ENCODE results near the gene AURKB. TPM values are rescaled to one million over a fixed set of nuclear protein-coding genes. Genes with fewer than 3 reads are reported as not detected.

Gene AURKB
- total RNA-seq, 1 experiment from 2014 or later = 141 TPM

DNA sequence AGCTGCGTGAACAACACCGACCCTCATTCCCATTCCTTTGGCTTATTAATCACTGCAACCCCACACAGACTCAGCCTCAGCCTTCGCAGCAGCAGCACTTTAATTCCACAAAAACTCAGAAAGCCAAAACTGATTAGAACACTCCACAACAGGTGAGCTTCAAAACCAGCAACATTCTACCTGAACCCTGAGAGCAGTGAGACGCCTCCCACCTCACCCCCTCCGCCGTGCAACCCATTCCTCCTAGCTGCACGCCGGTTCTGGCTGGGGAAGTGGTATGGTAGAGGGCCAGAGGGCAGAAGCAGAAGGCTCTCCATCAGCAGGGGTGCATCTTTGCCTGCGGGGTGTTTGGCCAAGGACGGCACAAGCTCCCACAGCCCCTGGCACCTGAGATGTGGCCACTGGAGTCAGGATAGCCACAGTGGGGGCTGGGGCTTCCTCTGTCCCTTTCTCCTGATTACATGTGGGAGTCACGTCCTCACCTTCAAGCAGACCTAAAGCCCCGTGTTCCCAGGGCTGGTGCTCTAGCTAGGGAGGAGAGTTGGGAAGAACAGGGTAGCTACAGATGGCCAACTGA lies 22.0 kb downstream of the AURKB start (continued):
- TF ChIP-seq POLR2AphosphoS5 (IDR thresholded peaks at IDR 0.05; ENCODE audit: low read depth, low read length) (no peak), EZH2phosphoT487 (IDR thresholded peaks at IDR 0.05; ENCODE audit: borderline replicate concordance) (no peak), YY1 (IDR thresholded peaks at IDR 0.05; ENCODE audit: extremely low read depth, insufficient replicate concordance, low read depth, low read length) (no peak), ELF1 (IDR thresholded peaks at IDR 0.05; ENCODE audit: borderline replicate concordance, low read depth) (no peak), RAD21 (IDR thresholded peaks at IDR 0.05; ENCODE audit: low read depth) (no peak), ZNF274 (IDR thresholded peaks at IDR 0.05; ENCODE audit: low read depth, low read length) (no peak), EZH2 (IDR thresholded peaks at IDR 0.05) (no peak), SP1 (IDR thresholded peaks at IDR 0.05; ENCODE audit: low read depth) (no peak)

DNA sequence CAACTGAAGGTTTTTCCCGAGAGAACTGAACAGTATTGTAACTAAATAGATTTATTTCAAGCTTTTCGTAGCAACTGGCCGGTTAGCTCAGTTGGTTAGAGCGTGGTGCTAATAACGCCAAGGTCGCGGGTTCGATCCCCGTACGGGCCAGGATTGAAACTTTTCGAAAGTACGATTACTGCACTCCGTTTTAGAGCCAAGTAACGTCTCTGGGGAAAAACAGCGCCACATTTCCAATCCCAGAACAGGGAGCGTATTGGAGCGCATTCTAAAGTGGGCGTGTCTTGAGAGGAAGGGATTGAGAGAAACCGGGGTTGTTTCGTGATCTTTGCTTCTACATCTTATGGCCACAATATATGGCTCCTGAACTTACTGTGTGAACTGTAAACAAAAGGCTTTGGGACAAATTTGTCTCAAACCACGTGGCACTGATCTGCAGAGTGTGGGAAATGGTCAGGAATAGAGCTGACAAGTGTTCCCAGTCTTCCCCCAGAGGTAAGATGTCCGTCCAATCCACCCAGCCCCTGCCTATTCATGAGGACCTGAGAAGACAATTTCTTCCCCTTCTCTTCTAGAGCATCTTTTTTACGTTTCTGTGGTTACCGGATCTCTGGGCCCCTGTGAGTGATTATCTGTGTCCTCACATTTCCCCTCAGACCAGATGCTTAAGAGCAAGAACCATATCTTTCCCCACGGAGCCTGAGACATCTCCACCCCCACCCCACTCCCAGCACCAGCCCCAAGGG lies 22.7 kb downstream of the AURKB start:
- peak overlapping the region; percentile 87 for H3K9ac ChIP-seq (ENCODE audit: low read length)
- ATAC-seq (peak; percentile 57), DNase-seq (ENCODE audit: low read depth, low spot score) (peak; percentile 99)
- BruUV-seq (replicated peaks) = TSS peak; percentile 100
- no peak overlapping the region for H2AFZ ChIP-seq (ENCODE audit: low read depth, low read length, poor library complexity, severe bottlenecking)
- H3K36me3 ChIP-seq (ENCODE audit: control insufficient read depth in 1 of 2, insufficient read depth in 2 of 2, low read length in 2 of 2) = no peaks in the 10 kb centered on the region
- H3K27me3 ChIP-seq (ENCODE audit: insufficient read depth, low read length) = no peaks in the 10 kb centered on the region
- ChIA-PET POLR2A (interaction anchor here (0.6 to 6.9 kb wide), 9 partner anchors 9 to 66 kb away, joined by 3 to 63 read pairs (median 5); partner anchors contain the start of genes AURKB, CTC1 and PFAS), CTCF (interaction anchor here (1.0 to 1.2 kb wide), 3 partner anchors 24 to 108 kb away, joined by 3 to 4 read pairs (median 4); no protein-coding TSS in a partner anchor), RAD21 (ENCODE audit: low non-redundant PET in 1 of 2, low total read pairs in 2 of 2, uncharacterized antibody in 2 of 2, unreplicated experiment in 2 of 2) (interaction anchor here (1.0 to 1.1 kb wide), 2 partner anchors 36 to 108 kb away, joined by 3 read pairs; no protein-coding TSS in a partner anchor)
- intact Hi-C loops (cut with micrococcal nuclease) = loop anchor here (1.0 to 5.0 kb wide), 4 partner anchors 35 to 68 kb away; partner anchors contain the start of genes CTC1 and PFAS
- H3K9me2 ChIP-seq (ENCODE audit: insufficient read depth) = no peaks in the 10 kb centered on the region
- peak overlapping the region; percentile 89 for H3K27ac ChIP-seq (ENCODE audit: low read depth, low read length)
- H3K9me3 ChIP-seq (ENCODE audit: control insufficient read depth in 1 of 2, insufficient read depth in 1 of 2, low read depth in 1 of 2, low read length in 2 of 2) = no peaks in the 10 kb centered on the region
- peak overlapping the region; percentile 95 for H3K4me2 ChIP-seq (ENCODE audit: low read length)
- H3K4me1 ChIP-seq (ENCODE audit: control insufficient read depth in 1 of 2, insufficient read depth in 2 of 2, low read length in 2 of 2) = peaks cover 30 to 59% of the 10 kb centered on the region in 2 experiments
- peak overlapping the region; percentile 75 to 83 for H3K4me3 ChIP-seq (replicated peaks in 1 of 2; ENCODE audit: low read depth in 1 of 2, low read length in 2 of 2)
- H3K79me2 ChIP-seq (ENCODE audit: insufficient read depth, low read length) = peaks cover 14% of the 10 kb centered on the region; the same call in 1 of the 2 replicates
- H4K20me1 ChIP-seq (ENCODE audit: insufficient read depth) = no peaks in the 10 kb centered on the region
- TF ChIP-seq SRF (IDR thresholded peaks at IDR 0.05; ENCODE audit: low read depth) (peak; percentile 65; the same call in 1 of the 2 replicates), RAD21 (IDR thresholded peaks at IDR 0.05; ENCODE audit: low read depth) (peak; percentile 32; the same call in 1 of the 2 replicates), EZH2phosphoT487 (IDR thresholded peaks at IDR 0.05; ENCODE audit: borderline replicate concordance) (no peak), POLR2AphosphoS5 (IDR thresholded peaks at IDR 0.05; ENCODE audit: low read depth, low read length) (no peak; the same call in 1 of the 2 replicates), EZH2 (IDR thresholded peaks at IDR 0.05) (no peak), POLR2A (IDR thresholded peaks at IDR 0.05; ENCODE audit: borderline replicate concordance, extremely low read depth, insufficient read depth, insufficient read length) (peak; percentile 28), CBX3 (IDR thresholded peaks at IDR 0.05; ENCODE audit: low read depth) (peak; percentile 94), EGR1 (IDR thresholded peaks at IDR 0.05; ENCODE audit: low read depth) (no peak; the same call in 1 of the 2 replicates)
- TF ChIP-seq, protein P1, sequence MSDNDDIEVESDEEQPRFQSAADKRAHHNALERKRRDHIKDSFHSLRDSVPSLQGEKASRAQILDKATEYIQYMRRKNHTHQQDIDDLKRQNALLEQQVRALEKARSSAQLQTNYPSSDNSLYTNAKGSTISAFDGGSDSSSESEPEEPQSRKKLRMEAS (IDR thresholded peaks at IDR 0.05) = peak; percentile 83
- TF ChIP-seq, protein P2, sequence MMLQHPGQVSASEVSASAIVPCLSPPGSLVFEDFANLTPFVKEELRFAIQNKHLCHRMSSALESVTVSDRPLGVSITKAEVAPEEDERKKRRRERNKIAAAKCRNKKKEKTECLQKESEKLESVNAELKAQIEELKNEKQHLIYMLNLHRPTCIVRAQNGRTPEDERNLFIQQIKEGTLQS (IDR thresholded peaks at IDR 0.05) = no peak; the same call in 1 of the 2 replicates
- TF ChIP-seq, protein P3, sequence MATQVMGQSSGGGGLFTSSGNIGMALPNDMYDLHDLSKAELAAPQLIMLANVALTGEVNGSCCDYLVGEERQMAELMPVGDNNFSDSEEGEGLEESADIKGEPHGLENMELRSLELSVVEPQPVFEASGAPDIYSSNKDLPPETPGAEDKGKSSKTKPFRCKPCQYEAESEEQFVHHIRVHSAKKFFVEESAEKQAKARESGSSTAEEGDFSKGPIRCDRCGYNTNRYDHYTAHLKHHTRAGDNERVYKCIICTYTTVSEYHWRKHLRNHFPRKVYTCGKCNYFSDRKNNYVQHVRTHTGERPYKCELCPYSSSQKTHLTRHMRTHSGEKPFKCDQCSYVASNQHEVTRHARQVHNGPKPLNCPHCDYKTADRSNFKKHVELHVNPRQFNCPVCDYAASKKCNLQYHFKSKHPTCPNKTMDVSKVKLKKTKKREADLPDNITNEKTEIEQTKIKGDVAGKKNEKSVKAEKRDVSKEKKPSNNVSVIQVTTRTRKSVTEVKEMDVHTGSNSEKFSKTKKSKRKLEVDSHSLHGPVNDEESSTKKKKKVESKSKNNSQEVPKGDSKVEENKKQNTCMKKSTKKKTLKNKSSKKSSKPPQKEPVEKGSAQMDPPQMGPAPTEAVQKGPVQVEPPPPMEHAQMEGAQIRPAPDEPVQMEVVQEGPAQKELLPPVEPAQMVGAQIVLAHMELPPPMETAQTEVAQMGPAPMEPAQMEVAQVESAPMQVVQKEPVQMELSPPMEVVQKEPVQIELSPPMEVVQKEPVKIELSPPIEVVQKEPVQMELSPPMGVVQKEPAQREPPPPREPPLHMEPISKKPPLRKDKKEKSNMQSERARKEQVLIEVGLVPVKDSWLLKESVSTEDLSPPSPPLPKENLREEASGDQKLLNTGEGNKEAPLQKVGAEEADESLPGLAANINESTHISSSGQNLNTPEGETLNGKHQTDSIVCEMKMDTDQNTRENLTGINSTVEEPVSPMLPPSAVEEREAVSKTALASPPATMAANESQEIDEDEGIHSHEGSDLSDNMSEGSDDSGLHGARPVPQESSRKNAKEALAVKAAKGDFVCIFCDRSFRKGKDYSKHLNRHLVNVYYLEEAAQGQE (IDR thresholded peaks at IDR 0.05; ENCODE audit: low read depth) = no peak
- TF ChIP-seq, protein P4, sequence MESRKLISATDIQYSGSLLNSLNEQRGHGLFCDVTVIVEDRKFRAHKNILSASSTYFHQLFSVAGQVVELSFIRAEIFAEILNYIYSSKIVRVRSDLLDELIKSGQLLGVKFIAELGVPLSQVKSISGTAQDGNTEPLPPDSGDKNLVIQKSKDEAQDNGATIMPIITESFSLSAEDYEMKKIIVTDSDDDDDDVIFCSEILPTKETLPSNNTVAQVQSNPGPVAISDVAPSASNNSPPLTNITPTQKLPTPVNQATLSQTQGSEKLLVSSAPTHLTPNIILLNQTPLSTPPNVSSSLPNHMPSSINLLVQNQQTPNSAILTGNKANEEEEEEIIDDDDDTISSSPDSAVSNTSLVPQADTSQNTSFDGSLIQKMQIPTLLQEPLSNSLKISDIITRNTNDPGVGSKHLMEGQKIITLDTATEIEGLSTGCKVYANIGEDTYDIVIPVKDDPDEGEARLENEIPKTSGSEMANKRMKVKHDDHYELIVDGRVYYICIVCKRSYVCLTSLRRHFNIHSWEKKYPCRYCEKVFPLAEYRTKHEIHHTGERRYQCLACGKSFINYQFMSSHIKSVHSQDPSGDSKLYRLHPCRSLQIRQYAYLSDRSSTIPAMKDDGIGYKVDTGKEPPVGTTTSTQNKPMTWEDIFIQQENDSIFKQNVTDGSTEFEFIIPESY (IDR thresholded peaks at IDR 0.05; ENCODE audit: extremely low read depth, insufficient replicate concordance, low read length) = no peak
